Measurements from ENCODE around the gene GRSF1. TPM values are rescaled to one million over a fixed set of nuclear protein-coding genes. Genes with fewer than 3 reads are reported as not detected.

Gene GRSF1
- total and polyA plus RNA-seq, 2 of the 13 experiments (the other 11 are each of a cell fraction or from before 2014, with no cell fraction given) = 66.5 to 103 TPM

GRCh38 chr4:70783096-70783495 is 56.6 kb downstream of the GRSF1 start:
- intact Hi-C loops (cut with micrococcal nuclease; ENCODE audit: unreplicated experiment) (no loop called here), in situ Hi-C loops (cut with HindIII; ENCODE audit: extremely low pct_ligation_motif_present, low pct_unique_long_range_greater_than_20kb) (no loop called here)
- FAIRE-seq (no peak), DNase-seq (ENCODE audit: low spot score) (no peak), ATAC-seq (no peak)
- no peak for TF ChIP-seq GLI4 (CRISPR knock-in tag; IDR thresholded peaks at IDR 0.05; ENCODE audit: borderline replicate concordance)
- TF ChIP-seq HOXA3 (CRISPR knock-in tag; IDR thresholded peaks at IDR 0.05) = no peak
- TF ChIP-seq XRCC5 (optimal IDR thresholded peaks at IDR 0.05; ENCODE audit: low read length) = no peak
- no peak for TF ChIP-seq ZNF547 (CRISPR knock-in tag; IDR thresholded peaks at IDR 0.05)
- BruUV-seq (replicated peaks) = no TSS peak
- Histone ChIP-seq H3K4me1 (ENCODE audit: insufficient read depth, low read length) (no peaks in the 10 kb centered on the region), H4K20me1 (ENCODE audit: insufficient read depth, low read length) (no peaks in the 10 kb centered on the region), H3K4me3 (replicated peaks in 1 of 3; ENCODE audit: insufficient read depth in 1 of 3, low read depth in 2 of 3, low read length in 3 of 3) (no peak overlapping the region), H3K27me3 (ENCODE audit: control insufficient read depth in 1 of 2, insufficient read depth in 2 of 2, low read length in 2 of 2) (no peaks in the 10 kb centered on the region), H2AFZ (ENCODE audit: low read length) (no peak overlapping the region), H3K4me2 (ENCODE audit: low read depth, low read length) (no peak overlapping the region), H3K79me2 (ENCODE audit: insufficient read depth, low read length) (no peaks in the 10 kb centered on the region), H3K36me3 (replicated peaks in 1 of 2; ENCODE audit: control insufficient read depth in 1 of 2, insufficient read depth in 2 of 2, low read length in 2 of 2) (peaks cover 4 to 15% of the 10 kb centered on the region in 2 experiments; a peak in 3 of 5 replicates), H3K9me3 (ENCODE audit: low read length) (no peaks in the 10 kb centered on the region), H3K9ac (ENCODE audit: insufficient read depth, low read depth, low read length) (no peak overlapping the region), H3K27ac (ENCODE audit: extremely low read length, insufficient read depth, low read length) (no peak overlapping the region)
- ChIA-PET POLR2A (no interaction called here), CTCF (ENCODE audit: low intra/inter-chr PET ratio, low total read pairs) (no interaction called here)
- 97% methylated on average over 4 of the region's 4 CpGs for WGBS (ENCODE audit: low lambda C conversion rate)

- Histone ChIP-seq H3K27ac (ENCODE audit: extremely low read length, insufficient read depth, low read length) (no peak overlapping the region), H3K36me3 (replicated peaks in 1 of 2; ENCODE audit: control insufficient read depth in 1 of 2, insufficient read depth in 2 of 2, low read length in 2 of 2) (peaks cover 1 to 16% of the 10 kb centered on the region in 2 experiments; a peak in 2 of 5 replicates), H3K4me1 (ENCODE audit: insufficient read depth, low read length) (no peaks in the 10 kb centered on the region), H3K9me3 (ENCODE audit: low read length) (no peaks in the 10 kb centered on the region), H3K4me3 (replicated peaks in 1 of 3; ENCODE audit: insufficient read depth in 1 of 3, low read depth in 2 of 3, low read length in 3 of 3) (no peak overlapping the region), H3K27me3 (ENCODE audit: control insufficient read depth in 1 of 2, insufficient read depth in 2 of 2, low read length in 2 of 2) (no peaks in the 10 kb centered on the region), H2AFZ (ENCODE audit: low read length) (no peak overlapping the region), H3K79me2 (ENCODE audit: insufficient read depth, low read length) (no peaks in the 10 kb centered on the region), H3K9ac (ENCODE audit: insufficient read depth, low read depth, low read length) (no peak overlapping the region), H4K20me1 (ENCODE audit: insufficient read depth, low read length) (no peaks in the 10 kb centered on the region), H3K4me2 (ENCODE audit: low read depth, low read length) (no peak overlapping the region)
- intact Hi-C loops (cut with micrococcal nuclease; ENCODE audit: unreplicated experiment) = no loop called here
- TF ChIP-seq ELF1 (CRISPR knock-in tag; IDR thresholded peaks at IDR 0.05) = no peak
- TF ChIP-seq ZBTB10 (CRISPR knock-in tag; IDR thresholded peaks at IDR 0.05; ENCODE audit: borderline replicate concordance) = no peak
- no peak for TF ChIP-seq CENPT (CRISPR knock-in tag; IDR thresholded peaks at IDR 0.05; ENCODE audit: low read depth)
- FAIRE-seq (no peak), DNase-seq (ENCODE audit: low spot score) (no peak), ATAC-seq (no peak)
- ChIA-PET POLR2A (no interaction called here), CTCF (ENCODE audit: low intra/inter-chr PET ratio, low total read pairs) (no interaction called here)
- in situ Hi-C loops (cut with HindIII; ENCODE audit: extremely low pct_ligation_motif_present, low pct_unique_long_range_greater_than_20kb) = no loop called here
- no TSS peak for BruUV-seq (replicated peaks)
- 96% methylated on average over 5 of the region's 5 CpGs for WGBS (ENCODE audit: low lambda C conversion rate)
These were observed 60.7 kb downstream of the GRSF1 start for GRCh38 chr4:70778888-70779422.
